ENCODE results near the gene GRB10.

GRCh38 chr7:50648570-50649169 is 134.0 kb downstream of the GRB10 start:
- TF ChIP-seq POLR2AphosphoS5 (IDR thresholded peaks at IDR 0.05; ENCODE audit: low read depth, low read length) (no peak), POLR2A (IDR thresholded peaks at IDR 0.05; ENCODE audit: low read depth, low read length) (no peak)

Measured in GM12891 (cell line).